Panc1 (cell line): ENCODE data around the gene AMBRA1.

Experiments used
- POLR2AphosphoS5 ChIP-seq: IDR thresholded peaks from 2 replicates; pipeline ENCODE4 v1.6.1; 2012; ENCODE audit warnings: mild to moderate bottlenecking, low read depth, low read length, moderate library complexity
- SIN3A ChIP-seq: IDR thresholded peaks from 2 replicates; pipeline ENCODE4 v1.6.1; 2012; ENCODE audit warnings: low read depth, mild to moderate bottlenecking, low read length, moderate library complexity, borderline replicate concordance; ENCODE audit not compliant: insufficient read depth
- TCF7L2 ChIP-seq: IDR thresholded peaks from 2 replicates; pipeline ENCODE4 v1.6.1; 2011; ENCODE audit warnings: mild to moderate bottlenecking, low read depth, low read length, inconsistent platforms
- TF ChIP-seq, protein P1 (sequence below): fragments of 450-650 bp; IDR thresholded peaks from 2 replicates; pipeline ENCODE4 v1.5.1; 2017; ENCODE audit warnings: mild to moderate bottlenecking
- TF ChIP-seq, protein P2 (sequence below), 2 experiments: IDR thresholded peaks; 2 replicates each; pipeline ENCODE4 v1.6.1; 2011 to 2012; ENCODE audit warnings: low read depth in 2 of 2, control low read depth in 1 of 2, low read length in 1 of 2, mild to moderate bottlenecking in 1 of 2, moderate library complexity in 1 of 2; ENCODE audit not compliant: insufficient read depth in 1 of 2

DNA sequence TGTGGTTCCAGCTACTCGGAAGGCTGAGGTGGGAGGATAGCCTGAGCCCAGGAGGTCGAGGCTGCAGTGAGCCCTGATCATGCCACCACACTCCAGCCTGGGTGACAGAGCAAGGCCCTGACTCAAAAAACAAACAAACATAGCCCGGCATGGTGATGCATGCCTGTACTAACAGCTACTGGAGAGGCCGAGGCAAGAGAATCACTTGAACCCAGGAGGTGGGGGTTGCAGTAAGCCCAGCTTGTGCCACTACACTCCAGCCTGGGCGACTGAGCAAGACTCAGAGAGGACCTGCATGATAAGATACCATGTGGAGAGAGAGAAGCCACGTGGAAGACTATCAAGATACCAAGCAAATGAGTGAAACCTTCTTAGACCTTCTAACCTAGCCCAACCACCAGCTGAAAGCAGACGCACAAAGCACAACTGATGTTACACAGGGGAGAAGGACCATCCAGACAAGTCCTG is 36.1 kb downstream of the AMBRA1 start:
- TF ChIP-seq, protein P1, sequence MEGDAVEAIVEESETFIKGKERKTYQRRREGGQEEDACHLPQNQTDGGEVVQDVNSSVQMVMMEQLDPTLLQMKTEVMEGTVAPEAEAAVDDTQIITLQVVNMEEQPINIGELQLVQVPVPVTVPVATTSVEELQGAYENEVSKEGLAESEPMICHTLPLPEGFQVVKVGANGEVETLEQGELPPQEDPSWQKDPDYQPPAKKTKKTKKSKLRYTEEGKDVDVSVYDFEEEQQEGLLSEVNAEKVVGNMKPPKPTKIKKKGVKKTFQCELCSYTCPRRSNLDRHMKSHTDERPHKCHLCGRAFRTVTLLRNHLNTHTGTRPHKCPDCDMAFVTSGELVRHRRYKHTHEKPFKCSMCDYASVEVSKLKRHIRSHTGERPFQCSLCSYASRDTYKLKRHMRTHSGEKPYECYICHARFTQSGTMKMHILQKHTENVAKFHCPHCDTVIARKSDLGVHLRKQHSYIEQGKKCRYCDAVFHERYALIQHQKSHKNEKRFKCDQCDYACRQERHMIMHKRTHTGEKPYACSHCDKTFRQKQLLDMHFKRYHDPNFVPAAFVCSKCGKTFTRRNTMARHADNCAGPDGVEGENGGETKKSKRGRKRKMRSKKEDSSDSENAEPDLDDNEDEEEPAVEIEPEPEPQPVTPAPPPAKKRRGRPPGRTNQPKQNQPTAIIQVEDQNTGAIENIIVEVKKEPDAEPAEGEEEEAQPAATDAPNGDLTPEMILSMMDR = no peak
- peak; percentile 40; the same call in 1 of the 2 replicates for TF ChIP-seq POLR2AphosphoS5
- TF ChIP-seq, protein P2, sequence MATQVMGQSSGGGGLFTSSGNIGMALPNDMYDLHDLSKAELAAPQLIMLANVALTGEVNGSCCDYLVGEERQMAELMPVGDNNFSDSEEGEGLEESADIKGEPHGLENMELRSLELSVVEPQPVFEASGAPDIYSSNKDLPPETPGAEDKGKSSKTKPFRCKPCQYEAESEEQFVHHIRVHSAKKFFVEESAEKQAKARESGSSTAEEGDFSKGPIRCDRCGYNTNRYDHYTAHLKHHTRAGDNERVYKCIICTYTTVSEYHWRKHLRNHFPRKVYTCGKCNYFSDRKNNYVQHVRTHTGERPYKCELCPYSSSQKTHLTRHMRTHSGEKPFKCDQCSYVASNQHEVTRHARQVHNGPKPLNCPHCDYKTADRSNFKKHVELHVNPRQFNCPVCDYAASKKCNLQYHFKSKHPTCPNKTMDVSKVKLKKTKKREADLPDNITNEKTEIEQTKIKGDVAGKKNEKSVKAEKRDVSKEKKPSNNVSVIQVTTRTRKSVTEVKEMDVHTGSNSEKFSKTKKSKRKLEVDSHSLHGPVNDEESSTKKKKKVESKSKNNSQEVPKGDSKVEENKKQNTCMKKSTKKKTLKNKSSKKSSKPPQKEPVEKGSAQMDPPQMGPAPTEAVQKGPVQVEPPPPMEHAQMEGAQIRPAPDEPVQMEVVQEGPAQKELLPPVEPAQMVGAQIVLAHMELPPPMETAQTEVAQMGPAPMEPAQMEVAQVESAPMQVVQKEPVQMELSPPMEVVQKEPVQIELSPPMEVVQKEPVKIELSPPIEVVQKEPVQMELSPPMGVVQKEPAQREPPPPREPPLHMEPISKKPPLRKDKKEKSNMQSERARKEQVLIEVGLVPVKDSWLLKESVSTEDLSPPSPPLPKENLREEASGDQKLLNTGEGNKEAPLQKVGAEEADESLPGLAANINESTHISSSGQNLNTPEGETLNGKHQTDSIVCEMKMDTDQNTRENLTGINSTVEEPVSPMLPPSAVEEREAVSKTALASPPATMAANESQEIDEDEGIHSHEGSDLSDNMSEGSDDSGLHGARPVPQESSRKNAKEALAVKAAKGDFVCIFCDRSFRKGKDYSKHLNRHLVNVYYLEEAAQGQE (IDR thresholded peaks at IDR 0.05; ENCODE audit: insufficient read depth in 1 of 2, low read depth in 2 of 2, low read length in 1 of 2) = no peak
- no peak for TF ChIP-seq SIN3A
- no peak for TF ChIP-seq TCF7L2
